CD4-positive, alpha-beta T cell treated with Interleukin-15 for 1 hour (primary cell): ENCODE measurements around the gene CBX7.

ENCODE experiments used
- DNase-seq: peaks from one replicate; pipeline ENCODE4 v3.0.0-alpha.2; 2020

CBX7 gene

GRCh38 chr22:39146256-39147101, 6.0 kb downstream of the CBX7 start:
- DNase-seq = peak; percentile 10

GRCh38 chr22:39144101-39144767, 8.2 kb downstream of the CBX7 start:
- peak; percentile 59 for DNase-seq

- DNase-seq = no peak
These were observed 10.3 kb downstream of the CBX7 start for GRCh38 chr22:39142088-39142680.

- DNase-seq = no peak
These were observed 12.5 kb downstream of the CBX7 start for GRCh38 chr22:39139933-39140332.

GRCh38 chr22:39138357-39138997, 14.0 kb downstream of the CBX7 start:
- DNase-seq = peak; percentile 7

GRCh38 chr22:39136317-39136716, 16.2 kb downstream of the CBX7 start:
- DNase-seq = peak; percentile 14

- peak; percentile 53 for DNase-seq
These were observed 17.2 kb downstream of the CBX7 start for GRCh38 chr22:39135092-39135896.

GRCh38 chr22:39134366-39135091, 18.0 kb downstream of the CBX7 start:
- DNase-seq = no peak

- no peak for DNase-seq
These were observed 18.6 kb downstream of the CBX7 start for GRCh38 chr22:39133871-39134270.

GRCh38 chr22:39132871-39133524, 19.5 kb downstream of the CBX7 start:
- no peak for DNase-seq

- no peak for DNase-seq
These were observed 20.2 kb downstream of the CBX7 start for GRCh38 chr22:39132281-39132680.

GRCh38 chr22:39130892-39131855, 21.3 kb downstream of the CBX7 start:
- DNase-seq = no peak

GRCh38 chr22:39130152-39130704, 22.3 kb downstream of the CBX7 start:
- no peak for DNase-seq

- no peak for DNase-seq
These were observed 22.7 kb downstream of the CBX7 start for GRCh38 chr22:39129746-39130145.

- DNase-seq = no peak
These were observed 23.4 kb downstream of the CBX7 start for GRCh38 chr22:39129081-39129480.

GRCh38 chr22:39128508-39128907, 24.0 kb downstream of the CBX7 start:
- no peak for DNase-seq

GRCh38 chr22:39125622-39126021, 26.9 kb downstream of the CBX7 start:
- no peak for DNase-seq

GRCh38 chr22:39123751-39124581, 28.5 kb downstream of the CBX7 start:
- no peak for DNase-seq
